H4 (cell line): ENCODE measurements around the gene TSHR. TPM values are rescaled to one million over a fixed set of nuclear protein-coding genes. Genes with fewer than 3 reads are reported as not detected.

Experiments
- DNase-seq: peaks from one replicate; pipeline ENCODE4 v3.0.0-alpha.2; 2015; ENCODE audit warnings: low spot score
- total RNA-seq: library from RNA; depleted of rRNA; stranded (reverse); fragments of >200 nt; shearing (Covaris generic); gene quantifications from 2 replicates; pipeline ENCODE4 v1.2.3, GENCODE V29; 2014

Gene TSHR
- total RNA-seq, 1 experiment from 2014 or later: not detected

GRCh38 chr14:81133400-81133799 is 178.0 kb downstream of the TSHR start:
- DNase-seq: no peak

DNA sequence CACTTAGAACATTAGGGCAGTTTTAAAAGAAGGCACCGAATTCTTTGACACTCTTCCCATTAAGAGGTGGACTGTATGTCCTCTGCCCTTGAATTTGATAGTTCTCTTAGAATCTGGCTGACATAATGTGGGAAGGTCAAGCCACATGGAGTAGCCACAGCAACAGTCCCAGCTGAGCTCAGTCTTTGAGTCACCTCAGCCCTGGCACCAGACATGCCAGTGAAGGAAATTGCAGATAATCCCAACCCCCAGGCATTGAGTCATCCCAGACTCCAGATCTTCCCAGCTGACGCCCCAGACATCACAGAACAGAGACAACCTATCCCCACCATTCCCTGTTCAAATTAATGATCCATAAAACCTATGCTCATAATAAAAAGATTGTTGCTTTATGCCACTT is 181.9 kb downstream of the TSHR start:
- peak; percentile 65 for DNase-seq

- DNase-seq: no peak
Observed at GRCh38 chr14:81138429-81138828, 183.0 kb downstream of the TSHR start.

DNA sequence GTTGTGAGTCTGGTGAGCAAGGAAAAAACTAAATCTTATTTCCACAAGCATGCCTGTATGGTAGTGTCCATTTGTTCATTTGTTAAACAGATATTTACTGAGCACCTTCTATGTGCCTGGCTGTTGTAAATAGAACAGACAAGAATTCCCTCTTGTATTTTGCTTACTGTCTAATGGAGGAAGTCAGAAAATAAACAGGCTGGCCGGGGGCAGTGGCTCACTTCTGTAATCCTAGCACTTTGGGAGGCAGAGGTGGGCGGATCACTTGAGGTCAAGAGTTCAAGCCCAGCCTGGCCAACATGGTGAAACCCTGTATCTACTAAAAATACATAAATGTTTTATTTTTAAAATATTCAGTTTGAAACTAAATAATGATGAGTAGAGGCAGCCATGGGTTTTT is 186.0 kb downstream of the TSHR start:
- DNase-seq: no peak

GRCh38 chr14:81143793-81144192 is 188.4 kb downstream of the TSHR start:
- DNase-seq: no peak

GRCh38 chr14:81144824-81145603 is 189.6 kb downstream of the TSHR start:
- DNase-seq: no peak

DNA sequence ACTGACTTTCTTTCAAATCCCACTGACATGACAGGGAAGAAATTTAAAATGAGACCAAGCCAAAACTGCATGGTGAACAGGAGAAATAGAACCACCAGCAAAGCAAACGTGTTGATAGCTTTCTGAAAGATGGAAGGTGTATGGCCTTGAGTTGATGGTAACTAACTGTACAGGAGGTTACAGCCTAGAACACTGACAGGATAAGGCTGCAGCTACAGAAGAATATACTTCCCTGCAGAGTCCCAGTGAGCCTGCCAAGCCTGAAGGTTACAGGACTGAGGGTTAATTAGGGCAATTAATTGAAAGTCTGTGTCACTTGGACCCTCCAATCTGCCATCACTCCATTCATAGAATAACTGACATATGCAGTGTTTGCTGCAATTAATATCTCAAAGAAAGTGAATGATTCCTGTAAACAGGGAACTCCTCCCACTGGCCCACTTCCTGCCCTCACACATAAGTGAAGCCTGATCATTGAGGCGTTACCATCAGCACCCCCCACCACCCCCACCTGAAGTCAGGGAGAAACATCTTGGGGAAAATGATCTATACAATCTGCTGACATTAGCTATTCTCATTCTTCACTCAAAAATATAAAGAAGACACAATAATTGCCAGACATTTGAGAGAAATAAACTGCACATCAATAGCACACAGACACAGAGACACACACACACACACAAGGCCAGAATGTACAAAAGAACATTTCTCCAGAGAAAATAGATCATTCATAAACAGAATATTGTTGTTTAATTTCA is 191.9 kb downstream of the TSHR start:
- no peak for DNase-seq

DNA sequence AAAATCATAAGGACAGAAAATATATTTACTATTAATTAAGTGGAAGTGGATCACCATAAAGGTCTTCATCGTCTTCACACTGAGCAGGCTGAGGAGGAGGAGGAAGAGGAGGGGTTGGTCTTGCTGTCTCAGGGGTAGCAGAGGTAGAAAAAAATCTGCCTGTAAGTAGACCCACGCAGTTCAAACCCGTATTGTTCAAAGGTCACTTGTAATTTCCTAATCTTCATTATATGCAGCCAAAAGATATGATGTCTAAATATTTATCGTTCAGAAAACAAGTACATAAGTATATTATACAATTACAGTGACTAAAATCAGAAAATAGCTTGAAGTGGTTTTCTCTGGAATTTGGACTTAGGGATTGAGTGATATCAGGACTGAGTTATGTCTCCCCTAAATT is 193.2 kb downstream of the TSHR start:
- no peak for DNase-seq

DNA sequence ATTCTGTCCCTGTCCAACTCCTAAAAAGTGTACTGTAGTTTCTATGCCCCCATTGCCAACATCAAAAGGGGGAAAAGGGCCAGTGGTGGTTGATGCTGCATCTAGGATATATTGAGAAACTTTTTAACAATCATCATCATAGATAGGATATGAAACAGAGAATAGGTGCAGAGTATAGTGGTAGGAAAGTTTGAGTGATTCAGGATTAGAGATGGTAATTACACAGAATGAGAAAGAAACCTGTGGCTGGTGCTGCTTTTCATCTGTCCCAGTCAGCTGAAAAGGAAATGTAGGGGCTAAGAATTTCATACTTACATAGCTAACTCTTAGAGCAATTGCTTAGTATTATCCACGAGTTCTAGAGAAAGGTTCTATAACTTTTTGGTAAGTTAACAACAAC is 197.8 kb downstream of the TSHR start:
- DNase-seq: no peak

DNA sequence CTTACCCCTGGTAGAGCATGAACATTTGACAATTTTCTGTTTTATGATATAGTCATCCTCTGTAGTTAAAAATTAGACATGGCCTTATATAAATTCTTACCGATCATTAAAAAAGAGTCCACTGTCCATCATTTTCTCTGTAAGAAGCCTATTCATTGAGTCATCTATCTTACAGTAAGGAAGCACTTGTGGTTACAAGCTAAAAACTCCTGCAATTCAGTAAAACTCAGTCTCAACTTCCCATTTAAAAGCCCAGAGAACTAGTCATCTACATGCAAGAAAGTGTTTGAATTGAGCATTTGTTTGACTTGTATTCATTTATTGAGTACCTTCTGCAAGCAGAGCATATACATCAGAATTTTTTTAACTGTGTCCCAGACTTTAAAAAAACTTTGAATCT is 202.0 kb downstream of the TSHR start:
- DNase-seq: no peak

GRCh38 chr14:81161088-81161487 is 205.7 kb downstream of the TSHR start:
- no peak for DNase-seq

- no peak for DNase-seq
Observed at GRCh38 chr14:81161749-81162148, 206.3 kb downstream of the TSHR start.

DNA sequence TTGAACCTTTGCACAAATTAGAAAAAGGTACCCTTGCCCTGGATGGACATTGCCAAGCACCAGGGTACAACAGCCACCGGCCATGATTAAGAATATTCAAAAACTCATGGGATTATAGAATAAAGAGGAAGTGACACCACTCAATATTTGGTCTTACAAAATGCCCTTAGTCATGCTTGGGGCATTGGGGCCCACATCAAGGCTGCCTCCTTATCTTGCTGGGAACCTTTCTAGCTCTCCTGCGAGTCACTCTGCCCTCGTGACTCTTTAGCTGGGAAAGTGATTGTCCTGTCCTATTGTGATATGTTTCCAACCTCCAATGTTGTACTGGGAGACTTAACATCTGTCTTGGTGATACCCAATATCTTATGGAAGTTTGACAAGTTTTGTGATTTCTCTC is 207.5 kb downstream of the TSHR start:
- DNase-seq: no peak

- DNase-seq: peak; percentile 79
Observed at GRCh38 chr14:81164167-81164774, 208.8 kb downstream of the TSHR start.

DNA sequence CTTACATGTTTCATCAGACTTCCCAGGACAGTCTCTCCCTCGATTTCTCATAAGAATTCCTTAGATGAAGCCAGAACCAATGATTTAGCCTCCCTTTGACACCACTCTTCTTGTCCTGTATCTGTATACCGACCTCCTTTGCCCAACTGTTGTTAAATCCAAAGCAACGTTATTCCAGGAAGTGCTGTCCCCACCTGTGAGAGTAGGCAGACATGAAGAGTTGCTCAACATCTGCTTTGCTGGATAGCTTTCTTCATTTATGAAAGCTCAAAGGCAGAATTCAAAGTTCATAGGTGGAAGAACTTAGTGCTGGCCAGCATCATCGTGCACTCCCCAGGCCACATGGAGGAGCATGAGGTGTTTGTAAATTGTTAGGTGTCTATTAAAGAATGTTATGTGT is 209.8 kb downstream of the TSHR start:
- no peak for DNase-seq

DNA sequence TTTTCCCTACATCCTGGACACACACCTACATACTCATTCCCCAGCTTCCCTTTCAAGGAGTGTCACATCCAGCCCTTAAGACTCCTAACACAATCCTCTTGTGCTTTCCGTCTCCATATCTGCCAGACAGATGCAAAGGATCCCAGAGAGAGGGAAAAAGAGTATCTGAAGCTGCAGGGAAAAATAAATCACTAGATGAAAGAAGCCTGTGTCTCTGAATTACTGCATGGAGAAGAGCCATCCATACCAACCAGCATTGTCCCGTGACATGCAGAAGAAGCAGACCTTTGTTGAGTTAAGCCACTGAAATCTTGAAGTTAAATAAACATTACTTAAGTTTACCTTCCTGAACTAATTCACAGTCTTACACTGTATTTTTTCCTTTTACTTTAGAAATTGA is 210.7 kb downstream of the TSHR start:
- DNase-seq: no peak

- DNase-seq: no peak
Observed at GRCh38 chr14:81169267-81169666, 213.8 kb downstream of the TSHR start.

DNA sequence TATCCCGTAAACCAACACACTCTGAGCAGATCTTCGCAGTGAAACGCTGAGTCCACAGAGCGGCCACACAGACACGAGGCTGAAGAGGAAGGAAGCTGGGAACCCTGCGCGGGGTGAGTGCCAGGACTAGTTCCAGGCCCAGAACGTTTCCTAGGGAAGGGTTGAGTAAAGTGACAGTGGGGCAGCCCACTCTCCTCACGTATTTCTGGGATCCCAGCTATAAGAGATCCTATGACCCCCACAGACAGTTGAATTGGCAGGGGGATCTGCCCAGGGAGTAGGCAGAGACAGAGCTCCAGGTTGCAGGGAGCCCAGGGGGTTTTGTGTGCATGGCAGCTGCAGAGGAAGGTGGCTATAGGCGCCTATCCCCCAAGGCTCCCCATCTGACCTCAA is 214.3 kb downstream of the TSHR start:
- DNase-seq: no peak

DNA sequence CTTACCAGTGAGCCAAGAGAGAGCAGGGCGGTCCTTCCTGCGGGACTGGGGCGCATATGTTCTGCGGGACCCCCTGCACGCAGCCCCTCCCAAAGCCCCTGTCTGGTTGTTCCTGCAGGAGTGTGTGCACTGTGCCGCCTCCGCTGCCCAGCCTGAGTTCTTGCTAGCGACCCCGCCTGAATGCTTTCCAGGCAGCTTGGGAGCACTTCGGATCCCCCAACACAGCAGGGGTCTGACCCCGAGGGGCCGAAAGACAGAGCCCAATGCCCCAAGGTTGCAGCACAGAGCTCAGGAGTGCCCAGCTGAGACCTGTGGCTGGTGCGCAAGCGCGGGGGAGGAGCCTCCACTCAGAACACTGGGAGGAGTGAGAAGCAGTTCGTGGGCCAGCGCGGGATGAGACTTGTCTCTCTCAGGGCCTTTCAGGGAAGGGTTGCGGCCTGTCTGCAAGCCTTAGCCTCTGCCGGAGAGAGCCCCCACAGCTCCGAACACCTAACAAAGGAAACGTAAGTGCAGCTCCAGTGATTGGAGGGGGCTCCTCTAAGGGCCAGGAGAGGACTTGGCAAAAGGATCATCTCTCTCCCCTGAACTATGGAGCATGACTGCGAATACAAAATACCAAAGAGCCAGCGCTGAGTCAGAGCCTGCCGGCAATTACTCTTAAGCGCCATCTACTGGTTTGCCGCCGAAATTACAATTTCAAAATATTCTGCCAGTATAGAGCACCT is 214.8 kb downstream of the TSHR start:
- peak; percentile 85 for DNase-seq

- DNase-seq: no peak
Observed at GRCh38 chr14:81170829-81171195, 215.4 kb downstream of the TSHR start.

DNA sequence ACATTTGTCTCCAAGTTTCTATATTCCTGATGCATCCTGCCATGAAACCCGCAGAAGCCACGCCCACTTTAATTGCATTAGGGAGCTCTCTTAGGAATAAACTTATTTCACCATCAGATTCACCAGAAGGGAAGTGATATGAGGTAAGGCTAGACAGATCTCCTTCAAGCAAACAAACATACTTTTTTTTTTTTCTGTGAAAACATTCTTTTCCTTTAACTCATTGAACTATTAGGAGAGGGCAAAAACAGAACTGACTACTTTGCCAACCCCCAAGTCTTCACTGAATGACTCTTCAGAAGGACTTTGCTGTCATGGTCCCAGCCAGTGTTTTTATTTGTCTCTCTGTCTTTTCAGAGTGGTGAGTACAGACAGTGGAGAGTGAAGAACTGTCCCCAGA is 216.9 kb downstream of the TSHR start:
- no peak for DNase-seq

DNA sequence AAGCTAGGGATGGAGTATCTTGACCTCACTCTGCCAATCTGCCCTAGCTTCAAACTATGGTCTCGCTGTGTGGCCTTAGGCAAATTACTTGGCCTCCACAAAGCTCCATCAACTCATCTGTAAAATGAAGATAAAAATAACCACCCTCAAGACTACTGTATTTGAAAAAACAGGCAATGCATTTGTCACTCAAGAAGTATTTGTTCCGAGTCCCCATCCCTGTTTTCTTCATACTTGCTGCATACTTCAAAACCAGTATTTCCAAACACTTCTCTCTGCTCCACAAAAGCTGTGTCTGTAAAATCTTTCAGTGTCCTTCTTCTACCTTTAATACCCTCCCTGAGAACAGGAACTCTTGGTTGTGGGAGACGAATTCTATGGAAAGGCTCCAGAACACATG is 217.5 kb downstream of the TSHR start:
- no peak for DNase-seq
